KMS-11 (cell line): ENCODE measurements around the gene GNAT3.

Source experiments
- H2AFZ ChIP-seq: fragments of 200-600 bp; sonication (generic); 2 replicates; pipeline ENCODE4 v1.6.1; 2016; ENCODE audit warnings: antibody characterized with exemption, mixed run types, low read depth
- H3K27ac ChIP-seq: fragments of 200-600 bp; sonication (generic); 2 replicates; pipeline ENCODE4 v1.6.1; 2016; ENCODE audit warnings: mild to moderate bottlenecking, mixed run types
- H3K27me3 ChIP-seq: fragments of 200-600 bp; sonication (generic); 2 replicates; pipeline ENCODE4 v1.6.1; 2017; ENCODE audit warnings: mild to moderate bottlenecking, low read depth, mixed run types, moderate library complexity; ENCODE audit not compliant: insufficient read depth
- H3K36me3 ChIP-seq: fragments of 200-600 bp; sonication (generic); 2 replicates; pipeline ENCODE4 v1.6.1; 2017; ENCODE audit warnings: mild to moderate bottlenecking, mixed run types; ENCODE audit not compliant: insufficient read depth
- H3K4me1 ChIP-seq: fragments of 200-600 bp; sonication (generic); 2 replicates; pipeline ENCODE4 v1.6.1; 2016; ENCODE audit warnings: mild to moderate bottlenecking, low read depth, mixed run types; ENCODE audit not compliant: poor library complexity, severe bottlenecking
- H3K4me2 ChIP-seq: fragments of 200-600 bp; sonication (generic); 2 replicates; pipeline ENCODE4 v1.7.0; 2016; ENCODE audit warnings: mild to moderate bottlenecking, mixed run types
- H3K4me3 ChIP-seq: fragments of 200-600 bp; sonication (generic); IDR thresholded peaks from 2 replicates; pipeline ENCODE4 v1.6.1; 2017; ENCODE audit warnings: low read depth, low read length, mixed read lengths; ENCODE audit not compliant: insufficient read depth
- H3K79me2 ChIP-seq: fragments of 200-600 bp; sonication (generic); 2 replicates; pipeline ENCODE4 v1.6.1; 2016; ENCODE audit warnings: low read depth, mixed run types; ENCODE audit not compliant: insufficient read depth
- H3K9ac ChIP-seq: fragments of 200-600 bp; sonication (generic); 2 replicates; pipeline ENCODE4 v1.6.1; 2016; ENCODE audit warnings: mild to moderate bottlenecking, mixed run types
- H4K20me1 ChIP-seq: fragments of 200-600 bp; sonication (generic); 2 replicates; pipeline ENCODE4 v1.6.1; 2016; ENCODE audit warnings: mild to moderate bottlenecking, mixed run types; ENCODE audit not compliant: insufficient read depth
- CTCF ChIP-seq: fragments of 200-600 bp; sonication (generic); conservative IDR thresholded peaks from 2 replicates; pipeline ENCODE4 v1.6.1; 2017; ENCODE audit warnings: low read depth, mild to moderate bottlenecking, antibody characterized with exemption, low read length, moderate library complexity, mixed read lengths

GNAT3 gene

GRCh38 chr7:80417211-80417793 is 94.6 kb downstream of the GNAT3 start:
- no peak overlapping the region for H2AFZ ChIP-seq
- H3K36me3 ChIP-seq: no peaks in the 10 kb centered on the region
- no peak overlapping the region for H3K9ac ChIP-seq
- no peaks in the 10 kb centered on the region for H3K27me3 ChIP-seq
- no peak overlapping the region for H3K4me2 ChIP-seq
- TF ChIP-seq CTCF: no peak
- no peaks in the 10 kb centered on the region for H4K20me1 ChIP-seq
- no peak overlapping the region for H3K27ac ChIP-seq
- H3K4me3 ChIP-seq: no peak overlapping the region
- no peaks in the 10 kb centered on the region for H3K79me2 ChIP-seq
- H3K4me1 ChIP-seq: no peaks in the 10 kb centered on the region

DNA sequence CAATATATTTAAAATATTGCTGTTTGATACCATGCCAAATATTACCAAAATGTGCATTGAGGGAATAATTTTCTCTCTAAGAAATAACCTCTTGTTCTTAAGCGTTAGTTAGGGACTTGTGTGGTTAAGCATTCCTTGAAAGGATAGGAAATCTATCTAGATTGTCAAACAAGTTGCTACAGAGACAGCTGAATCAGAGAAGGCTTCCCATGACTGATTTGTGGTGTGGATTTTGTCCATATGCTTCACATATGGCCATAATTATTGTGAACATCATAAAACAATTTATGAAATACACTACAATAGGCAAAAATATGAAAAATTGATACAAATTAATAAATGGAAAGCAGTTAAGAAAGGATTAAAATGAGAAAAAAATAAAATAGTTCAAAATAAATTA is 96.3 kb downstream of the GNAT3 start:
- Histone ChIP-seq H3K4me2 (no peak overlapping the region), H3K27ac (no peak overlapping the region), H3K36me3 (no peaks in the 10 kb centered on the region), H3K4me1 (no peaks in the 10 kb centered on the region), H3K4me3 (no peak overlapping the region), H3K9ac (no peak overlapping the region), H4K20me1 (no peaks in the 10 kb centered on the region), H2AFZ (no peak overlapping the region), H3K27me3 (no peaks in the 10 kb centered on the region), H3K79me2 (no peaks in the 10 kb centered on the region)
- TF ChIP-seq CTCF: no peak

- Histone ChIP-seq H3K79me2 (no peaks in the 10 kb centered on the region), H3K36me3 (no peaks in the 10 kb centered on the region), H3K27me3 (no peaks in the 10 kb centered on the region), H2AFZ (no peak overlapping the region), H4K20me1 (no peaks in the 10 kb centered on the region), H3K4me2 (no peak overlapping the region), H3K27ac (no peak overlapping the region), H3K4me1 (no peaks in the 10 kb centered on the region), H3K4me3 (no peak overlapping the region), H3K9ac (no peak overlapping the region)
- no peak for TF ChIP-seq CTCF
Measured at GRCh38 chr7:80415114-80415513, 96.8 kb downstream of the GNAT3 start.

- TF ChIP-seq CTCF: no peak
- H3K27ac ChIP-seq: no peak overlapping the region
- H3K27me3 ChIP-seq: no peaks in the 10 kb centered on the region
- H4K20me1 ChIP-seq: no peaks in the 10 kb centered on the region
- H3K79me2 ChIP-seq: no peaks in the 10 kb centered on the region
- no peaks in the 10 kb centered on the region for H3K36me3 ChIP-seq
- H3K4me2 ChIP-seq: no peak overlapping the region
- H3K9ac ChIP-seq: no peak overlapping the region
- no peak overlapping the region for H2AFZ ChIP-seq
- H3K4me3 ChIP-seq: no peak overlapping the region
- no peaks in the 10 kb centered on the region for H3K4me1 ChIP-seq
Measured at GRCh38 chr7:80414331-80414730, 97.5 kb downstream of the GNAT3 start.
